ENCODE measurements around the gene PLEKHG7.

Gene PLEKHG7

DNA sequence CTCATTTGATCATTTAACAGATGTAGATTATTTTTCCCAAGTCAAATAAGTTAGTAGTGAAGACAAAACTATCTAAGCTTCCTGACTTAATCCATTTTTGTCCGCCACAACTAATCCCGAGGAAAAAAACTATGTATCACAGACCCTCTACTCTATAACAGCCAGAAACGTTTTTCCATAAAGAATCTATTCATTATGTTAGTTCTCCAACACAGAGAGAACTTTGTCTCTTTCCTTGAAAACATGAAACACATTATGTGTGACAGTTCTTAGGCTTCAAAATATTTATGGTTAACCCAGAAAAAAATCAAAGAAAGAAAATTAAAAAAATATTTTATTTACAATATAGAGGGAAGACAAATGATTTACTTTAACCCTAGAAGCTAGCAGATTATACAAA, 100.1 kb downstream of the PLEKHG7 start:
- H3K9ac ChIP-seq (ENCODE audit: low read length), result no peak overlapping the region
- H2AFZ ChIP-seq (ENCODE audit: low read length), result no peak overlapping the region
- no peaks in the 10 kb centered on the region for H3K27me3 ChIP-seq (ENCODE audit: insufficient read depth, low read length)
- peaks cover 28% of the 10 kb centered on the region for H3K36me3 ChIP-seq (ENCODE audit: insufficient read depth, low read length)
- H3F3A ChIP-seq (ENCODE audit: insufficient read depth, low read length), result no peaks in the 10 kb centered on the region
- TF ChIP-seq, protein P1, sequence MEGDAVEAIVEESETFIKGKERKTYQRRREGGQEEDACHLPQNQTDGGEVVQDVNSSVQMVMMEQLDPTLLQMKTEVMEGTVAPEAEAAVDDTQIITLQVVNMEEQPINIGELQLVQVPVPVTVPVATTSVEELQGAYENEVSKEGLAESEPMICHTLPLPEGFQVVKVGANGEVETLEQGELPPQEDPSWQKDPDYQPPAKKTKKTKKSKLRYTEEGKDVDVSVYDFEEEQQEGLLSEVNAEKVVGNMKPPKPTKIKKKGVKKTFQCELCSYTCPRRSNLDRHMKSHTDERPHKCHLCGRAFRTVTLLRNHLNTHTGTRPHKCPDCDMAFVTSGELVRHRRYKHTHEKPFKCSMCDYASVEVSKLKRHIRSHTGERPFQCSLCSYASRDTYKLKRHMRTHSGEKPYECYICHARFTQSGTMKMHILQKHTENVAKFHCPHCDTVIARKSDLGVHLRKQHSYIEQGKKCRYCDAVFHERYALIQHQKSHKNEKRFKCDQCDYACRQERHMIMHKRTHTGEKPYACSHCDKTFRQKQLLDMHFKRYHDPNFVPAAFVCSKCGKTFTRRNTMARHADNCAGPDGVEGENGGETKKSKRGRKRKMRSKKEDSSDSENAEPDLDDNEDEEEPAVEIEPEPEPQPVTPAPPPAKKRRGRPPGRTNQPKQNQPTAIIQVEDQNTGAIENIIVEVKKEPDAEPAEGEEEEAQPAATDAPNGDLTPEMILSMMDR (IDR thresholded peaks at IDR 0.05; ENCODE audit: low read length), result no peak
- TF ChIP-seq EZH2 (IDR thresholded peaks at IDR 0.05; ENCODE audit: borderline replicate concordance, low read length), result no peak
- no peak overlapping the region for H3K4me2 ChIP-seq (ENCODE audit: low read length)
- no peaks in the 10 kb centered on the region for H3K79me2 ChIP-seq (ENCODE audit: insufficient read depth, low read length)
- H3K4me3 ChIP-seq (ENCODE audit: low read depth, low read length, poor library complexity, severe bottlenecking), result no peak overlapping the region
- no peaks in the 10 kb centered on the region for H3K9me2 ChIP-seq (ENCODE audit: low read depth, low read length)
- no peaks in the 10 kb centered on the region for H3K4me1 ChIP-seq (ENCODE audit: insufficient read depth, low read length, severe bottlenecking)
- no peaks in the 10 kb centered on the region for H3K9me3 ChIP-seq (ENCODE audit: low read length)
- H3K27ac ChIP-seq (ENCODE audit: low read depth, low read length, poor library complexity, severe bottlenecking), result no peak overlapping the region
- no peaks in the 10 kb centered on the region for H4K20me1 ChIP-seq (ENCODE audit: insufficient read depth, low read length)

DNA sequence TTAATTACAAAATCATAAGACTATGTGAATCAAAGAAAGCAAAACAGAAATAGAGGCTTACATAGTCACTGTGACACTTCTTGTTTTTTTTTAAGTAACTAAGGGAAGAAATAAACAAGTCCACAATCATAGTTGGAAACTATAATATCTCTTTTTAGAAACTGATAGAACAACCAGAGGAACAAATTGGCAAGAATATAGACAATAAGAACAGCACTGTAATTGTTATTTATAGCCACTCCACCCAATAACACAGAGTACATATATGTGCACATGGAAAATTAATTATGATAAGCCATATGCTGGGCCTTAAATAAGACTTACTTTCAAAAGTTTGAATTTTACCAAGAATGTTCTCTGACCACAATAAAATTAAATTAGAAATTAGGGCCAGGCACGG, 101.1 kb downstream of the PLEKHG7 start:
- no peaks in the 10 kb centered on the region for H3K9me3 ChIP-seq (ENCODE audit: low read length)
- no peaks in the 10 kb centered on the region for H3F3A ChIP-seq (ENCODE audit: insufficient read depth, low read length)
- no peaks in the 10 kb centered on the region for H3K4me1 ChIP-seq (ENCODE audit: insufficient read depth, low read length, severe bottlenecking)
- no peaks in the 10 kb centered on the region for H4K20me1 ChIP-seq (ENCODE audit: insufficient read depth, low read length)
- no peak overlapping the region for H3K27ac ChIP-seq (ENCODE audit: low read depth, low read length, poor library complexity, severe bottlenecking)
- peaks cover 33% of the 10 kb centered on the region for H3K36me3 ChIP-seq (ENCODE audit: insufficient read depth, low read length)
- H3K4me2 ChIP-seq (ENCODE audit: low read length), result no peak overlapping the region
- no peak overlapping the region for H3K9ac ChIP-seq (ENCODE audit: low read length)
- no peak for TF ChIP-seq EZH2 (IDR thresholded peaks at IDR 0.05; ENCODE audit: borderline replicate concordance, low read length)
- TF ChIP-seq, protein P1 (IDR thresholded peaks at IDR 0.05; ENCODE audit: low read length), result no peak
- H3K9me2 ChIP-seq (ENCODE audit: low read depth, low read length), result no peaks in the 10 kb centered on the region
- no peaks in the 10 kb centered on the region for H3K27me3 ChIP-seq (ENCODE audit: insufficient read depth, low read length)
- no peak overlapping the region for H2AFZ ChIP-seq (ENCODE audit: low read length)
- H3K79me2 ChIP-seq (ENCODE audit: insufficient read depth, low read length), result no peaks in the 10 kb centered on the region
- no peak overlapping the region for H3K4me3 ChIP-seq (ENCODE audit: low read depth, low read length, poor library complexity, severe bottlenecking)

DNA sequence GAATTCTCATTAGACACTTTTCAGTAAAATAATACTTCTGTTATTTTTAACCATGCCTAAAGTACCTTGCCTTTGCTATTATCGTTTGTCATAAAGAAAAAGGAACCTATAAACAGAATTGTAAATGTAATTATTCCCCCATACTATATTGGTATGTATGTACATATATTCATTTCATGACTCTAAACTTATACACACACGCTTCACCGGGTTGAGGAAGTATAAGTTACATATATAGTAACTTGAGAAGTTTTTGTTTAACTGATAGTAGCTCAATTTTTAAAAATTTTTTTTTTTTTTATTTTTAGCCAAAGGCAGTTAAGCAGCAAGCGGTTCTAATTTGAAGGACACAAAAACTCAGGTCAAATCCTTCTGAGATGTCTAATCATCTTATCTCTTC, 107.6 kb downstream of the PLEKHG7 start:
- Histone ChIP-seq H3K27ac (ENCODE audit: low read depth, low read length, poor library complexity, severe bottlenecking) (no peak overlapping the region), H3K79me2 (ENCODE audit: insufficient read depth, low read length) (no peaks in the 10 kb centered on the region), H3K4me2 (ENCODE audit: low read length) (no peak overlapping the region), H3K9me2 (ENCODE audit: low read depth, low read length) (no peaks in the 10 kb centered on the region), H3K27me3 (ENCODE audit: insufficient read depth, low read length) (no peaks in the 10 kb centered on the region), H3K36me3 (ENCODE audit: insufficient read depth, low read length) (peaks cover 32% of the 10 kb centered on the region), H3K4me1 (ENCODE audit: insufficient read depth, low read length, severe bottlenecking) (peaks cover 9% of the 10 kb centered on the region), H3K4me3 (ENCODE audit: low read depth, low read length, poor library complexity, severe bottlenecking) (no peak overlapping the region), H3K9me3 (ENCODE audit: low read length) (no peaks in the 10 kb centered on the region), H3F3A (ENCODE audit: insufficient read depth, low read length) (no peaks in the 10 kb centered on the region), H4K20me1 (ENCODE audit: insufficient read depth, low read length) (no peaks in the 10 kb centered on the region), H3K9ac (ENCODE audit: low read length) (no peak overlapping the region), H2AFZ (ENCODE audit: low read length) (no peak overlapping the region)
- TF ChIP-seq EZH2 (IDR thresholded peaks at IDR 0.05; ENCODE audit: borderline replicate concordance, low read length), result no peak
- TF ChIP-seq, protein P1 (IDR thresholded peaks at IDR 0.05; ENCODE audit: low read length), result no peak

Measured in OCI-LY1 (cell line).